ENCODE results near the gene SELENON.

- TF ChIP-seq POLR2A (IDR thresholded peaks at IDR 0.05) (no peak), CTCF (IDR thresholded peaks at IDR 0.05) (no peak), EP300 (IDR thresholded peaks at IDR 0.05) (no peak), POLR2AphosphoS5 (IDR thresholded peaks at IDR 0.05) (no peak)
Observed at GRCh38 chr1:25861316-25862286, 61.6 kb downstream of the SELENON start.

Measured in suprapubic skin (tissue), 4 donors.